Dedifferentiated amniotic fluid mesenchymal stem cell (primary cell): ENCODE measurements around the gene SAA1.
"Not testable (repeated sequence)": the region's sequence is repeated elsewhere in the genome, so short reads cannot be mapped to it uniquely, and the experiment has no call there.

ENCODE experiments used
- DNase-seq: peaks from one replicate; pipeline ENCODE4 v3.0.0-alpha.2; 2016; ENCODE audit errors: extremely low spot score

SAA1 gene

GRCh38 chr11:18259259-18259658 lies 6.8 kb upstream of the SAA1 start:
- no peak for DNase-seq

GRCh38 chr11:18261721-18262120 lies 4.3 kb upstream of the SAA1 start:
- DNase-seq, result no peak

- not testable (repeated sequence) for DNase-seq
Observed at GRCh38 chr11:18262681-18263350, 3.2 kb upstream of the SAA1 start.

DNA sequence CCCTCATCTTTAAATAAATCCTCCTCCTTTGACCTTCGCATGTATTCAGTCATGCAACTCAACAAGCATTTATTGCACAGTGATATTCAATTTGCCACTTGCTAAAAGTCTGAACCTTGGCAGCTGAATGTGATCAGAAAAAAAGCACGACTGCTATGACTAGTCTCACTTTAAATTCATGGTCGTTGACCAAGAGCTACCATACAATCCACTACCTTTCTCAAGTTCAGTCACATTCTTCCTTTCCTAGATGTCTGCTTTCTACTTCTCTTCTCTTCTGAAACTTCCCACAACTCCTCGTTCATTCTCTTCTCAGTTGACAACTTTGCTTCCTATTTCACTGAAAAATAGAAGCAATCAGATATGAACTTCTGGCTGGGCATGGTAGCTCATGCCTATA lies 2.0 kb upstream of the SAA1 start:
- DNase-seq, result no peak

DNA sequence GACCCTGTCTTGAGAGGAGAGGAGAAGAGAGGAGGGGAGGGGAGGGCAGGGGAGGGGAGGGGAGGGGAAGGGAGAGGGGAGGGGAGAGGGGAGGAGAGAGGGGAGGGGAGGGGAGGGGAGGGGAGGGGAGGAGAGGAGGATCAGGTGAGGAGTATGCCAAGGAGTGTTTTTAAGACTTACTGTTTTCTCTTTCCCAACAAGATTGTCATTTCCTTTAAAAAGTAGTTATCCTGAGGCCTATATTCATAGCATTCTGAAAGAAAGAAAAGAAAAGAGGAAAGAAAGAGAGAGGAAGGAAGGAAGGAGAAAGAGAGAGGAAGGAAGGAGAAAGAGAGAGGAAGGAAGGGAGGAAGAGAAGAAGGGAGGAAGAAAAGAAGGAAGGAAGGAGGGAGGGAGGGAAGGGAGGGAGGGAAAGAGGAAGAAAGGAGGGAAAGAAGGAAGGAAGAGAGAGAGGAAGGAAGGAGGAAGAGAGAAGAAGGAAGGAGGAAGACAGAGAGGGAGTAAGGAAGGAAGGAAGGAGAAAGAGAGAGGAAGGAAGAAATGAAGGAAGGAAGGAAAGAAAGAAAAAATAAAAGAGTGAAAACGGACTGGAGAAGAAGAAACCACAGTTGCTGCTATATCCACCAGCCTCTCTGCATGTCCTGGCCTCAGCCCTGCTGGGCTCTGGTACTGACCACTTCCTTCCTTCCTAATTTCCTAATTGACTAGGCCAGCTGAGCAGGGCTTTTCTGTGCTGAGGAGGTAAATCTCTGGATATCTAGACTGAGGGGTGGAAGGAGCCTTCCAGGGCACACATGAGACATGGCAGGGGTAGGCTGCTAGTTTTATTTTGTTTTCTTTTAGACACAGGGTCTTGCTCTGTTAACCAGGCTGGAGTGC lies 1.1 kb upstream of the SAA1 start:
- DNase-seq, result no peak

GRCh38 chr11:18267335-18268133 lies 1.5 kb downstream of the SAA1 start:
- DNase-seq, result not testable (repeated sequence)

GRCh38 chr11:18269252-18269651 lies 3.2 kb downstream of the SAA1 start:
- not testable (repeated sequence) for DNase-seq

DNA sequence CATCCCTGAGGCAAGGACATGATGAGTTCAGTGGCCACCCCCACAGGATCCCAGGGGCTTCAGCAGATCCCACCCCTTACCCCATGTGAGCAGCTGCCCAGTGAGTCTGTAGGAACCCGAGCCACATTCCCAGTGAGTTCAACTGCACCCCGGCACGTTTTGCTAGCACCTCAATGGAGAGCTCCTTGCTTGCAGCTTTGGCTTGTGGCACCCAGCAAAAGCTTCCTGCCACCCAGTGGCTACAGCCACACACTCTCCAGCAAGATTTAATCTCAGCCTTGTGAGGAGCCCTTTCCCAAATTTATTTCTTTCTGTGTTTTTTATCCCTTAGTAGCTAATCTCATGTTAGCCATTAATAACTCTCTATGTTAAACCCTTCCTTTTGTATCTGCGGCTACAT lies 4.0 kb downstream of the SAA1 start:
- DNase-seq, result no peak

- DNase-seq, result no peak
Observed at GRCh38 chr11:18271206-18271605, 5.1 kb downstream of the SAA1 start.

DNA sequence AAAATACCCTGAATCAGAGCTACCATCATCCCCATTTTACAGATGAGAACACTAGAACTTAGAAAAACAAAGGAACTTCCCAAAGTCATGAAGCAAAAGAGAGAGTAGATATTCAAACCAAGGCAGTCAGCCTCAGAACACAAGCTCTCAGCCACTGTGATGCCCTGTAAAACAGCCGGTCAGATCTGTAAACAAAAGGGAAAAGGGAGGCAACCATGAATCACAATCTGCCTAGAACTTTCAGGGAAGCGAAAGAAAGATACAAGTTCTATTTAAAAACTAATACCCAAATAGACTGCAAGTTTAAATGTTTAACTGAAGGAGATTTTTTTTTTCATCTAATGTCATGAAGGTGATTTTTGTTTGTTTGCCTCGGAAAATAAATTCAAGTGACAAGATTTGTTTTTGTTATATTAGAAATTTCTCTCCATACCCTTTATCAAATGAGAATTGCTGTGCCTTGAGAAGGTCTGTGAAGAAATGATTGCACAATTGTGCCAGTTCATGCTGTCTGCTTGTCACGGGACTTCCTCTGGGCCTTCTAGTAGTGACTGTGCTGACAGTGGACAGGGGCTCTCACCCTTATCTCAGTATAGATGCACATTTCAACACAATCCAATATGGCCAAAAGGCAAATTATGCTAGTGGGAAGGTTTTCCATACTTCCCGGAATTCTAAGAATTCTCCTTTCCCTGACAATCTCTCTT lies 11.7 kb downstream of the SAA1 start:
- DNase-seq, result no peak

- no peak for DNase-seq
Observed at GRCh38 chr11:18280438-18281045, 14.5 kb downstream of the SAA1 start.

DNA sequence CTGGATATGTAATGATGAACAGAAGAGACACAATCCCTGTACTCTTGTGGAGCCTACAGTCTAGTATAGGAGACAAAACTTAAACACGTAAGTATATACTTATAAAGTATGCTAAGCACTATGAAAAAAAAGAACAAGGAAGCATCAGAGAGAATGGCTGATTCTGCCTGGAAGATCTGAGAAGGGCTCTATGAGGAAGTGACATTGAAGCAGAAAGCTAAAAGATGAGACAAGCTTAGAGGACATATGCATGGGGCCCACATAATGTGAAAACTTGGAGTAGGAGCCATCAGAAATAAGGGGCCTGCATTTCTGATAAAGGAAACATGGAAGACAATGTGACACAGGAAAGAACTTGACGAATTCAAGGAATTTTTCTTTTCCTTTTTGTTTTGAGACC lies 16.6 kb downstream of the SAA1 start:
- no peak for DNase-seq

- no peak for DNase-seq
Observed at GRCh38 chr11:18285841-18286240, 19.8 kb downstream of the SAA1 start.

GRCh38 chr11:18288911-18289310 lies 22.8 kb downstream of the SAA1 start:
- no peak for DNase-seq

DNA sequence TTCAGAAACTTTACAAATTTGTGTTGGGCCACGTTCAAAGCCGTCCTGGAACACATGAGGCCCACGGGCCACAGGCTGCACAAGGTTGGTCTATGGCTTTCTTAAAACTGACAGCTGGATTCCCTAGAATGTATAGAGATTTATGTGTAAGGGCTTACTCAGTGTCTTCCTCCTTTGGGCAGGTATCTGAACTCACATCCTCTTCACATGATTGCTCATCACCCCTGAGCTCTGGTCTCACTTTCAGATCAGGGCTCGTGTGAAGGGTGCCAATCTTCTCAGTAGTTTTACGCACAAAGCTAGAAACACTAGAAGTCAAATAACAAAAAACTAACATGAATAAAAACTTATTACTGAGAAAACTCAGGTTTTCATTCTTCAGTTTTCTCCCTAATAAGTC lies 28.8 kb downstream of the SAA1 start:
- no peak for DNase-seq

GRCh38 chr11:18295316-18295715 lies 29.3 kb downstream of the SAA1 start:
- DNase-seq, result no peak

DNA sequence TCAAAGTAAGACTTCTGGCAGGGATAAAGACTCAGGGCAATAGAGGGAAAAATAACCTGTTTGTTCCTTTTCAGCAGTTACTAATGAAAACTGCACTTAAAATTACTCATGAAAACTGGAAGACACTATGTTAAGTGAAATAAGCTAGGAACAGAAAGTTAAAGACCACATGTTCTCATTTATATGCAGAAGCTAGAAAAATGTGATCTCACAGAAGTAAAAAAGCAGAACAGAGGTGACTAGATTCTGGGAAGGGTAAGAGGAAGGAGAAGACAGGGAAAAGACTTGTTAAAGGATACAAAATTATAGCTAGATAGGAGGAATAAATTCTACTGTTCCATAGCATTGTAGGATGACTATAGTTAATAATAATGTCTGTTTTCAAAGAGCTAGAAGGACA lies 33.7 kb downstream of the SAA1 start:
- no peak for DNase-seq

- DNase-seq, result no peak
Observed at GRCh38 chr11:18304745-18305144, 38.7 kb downstream of the SAA1 start.

DNA sequence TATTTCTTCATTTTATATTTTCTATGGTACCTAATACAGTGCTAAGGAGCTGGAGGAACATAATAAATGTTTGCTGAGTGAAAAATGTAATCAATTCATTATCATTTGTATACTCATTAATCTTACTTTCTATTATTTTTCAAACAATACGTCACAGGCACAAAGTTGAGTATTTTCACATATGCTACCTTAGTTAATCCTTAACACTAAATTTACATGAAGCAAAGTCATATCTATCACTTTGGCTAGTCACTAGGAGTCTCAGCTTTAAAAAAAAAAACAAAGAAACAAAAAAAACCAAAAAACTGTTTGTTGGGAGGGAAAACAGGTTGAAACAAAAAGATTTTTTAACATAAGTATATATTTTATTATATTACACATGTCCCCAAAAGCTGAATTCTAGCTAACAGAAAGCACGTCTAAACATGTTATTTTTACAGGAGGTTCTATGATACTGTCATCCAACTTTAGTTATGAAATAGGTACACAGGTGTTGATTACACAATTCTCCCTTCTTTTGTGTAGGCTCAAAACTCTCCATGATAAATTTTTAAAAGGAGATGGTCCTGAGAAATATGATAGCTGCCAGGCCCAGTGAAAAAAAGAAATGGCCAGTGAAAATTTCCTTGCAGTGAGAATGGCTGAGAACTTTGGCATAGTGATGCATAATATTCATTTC lies 41.5 kb downstream of the SAA1 start:
- DNase-seq, result no peak

- no peak for DNase-seq
Observed at GRCh38 chr11:18308242-18308641, 42.2 kb downstream of the SAA1 start.

DNA sequence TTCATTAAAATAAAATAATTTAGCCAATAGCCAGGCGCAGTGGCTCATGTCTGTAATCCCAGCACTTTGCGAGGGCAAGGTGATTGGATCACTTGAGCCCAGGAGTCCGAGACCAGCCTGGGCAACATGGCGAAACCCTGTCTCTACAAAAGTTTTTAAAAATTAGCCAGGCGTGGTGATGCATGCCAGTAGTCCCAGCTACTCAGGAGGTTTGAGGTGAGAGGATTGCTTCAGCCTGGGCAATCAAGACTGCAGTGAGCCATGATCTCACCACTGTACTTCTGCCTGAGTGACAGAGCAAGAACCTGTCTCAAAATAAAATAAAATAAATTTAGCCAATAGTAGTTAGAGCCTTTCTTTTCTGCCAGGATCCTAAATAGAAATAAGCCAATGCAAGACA lies 43.6 kb downstream of the SAA1 start:
- DNase-seq, result no peak
